Measurements from ENCODE around the gene SCO2. TPM values are rescaled to one million over a fixed set of nuclear protein-coding genes. Genes with fewer than 3 reads are reported as not detected.
A peak's percentile ranks its signal among the peaks of the same experiment; 100 is the strongest.

Gene SCO2
- total and polyA plus RNA-seq, 2 of the 13 experiments (the other 11 are each of a cell fraction or from before 2014, with no cell fraction given): 0.32 to 3.7 TPM

- TF ChIP-seq, protein P1, sequence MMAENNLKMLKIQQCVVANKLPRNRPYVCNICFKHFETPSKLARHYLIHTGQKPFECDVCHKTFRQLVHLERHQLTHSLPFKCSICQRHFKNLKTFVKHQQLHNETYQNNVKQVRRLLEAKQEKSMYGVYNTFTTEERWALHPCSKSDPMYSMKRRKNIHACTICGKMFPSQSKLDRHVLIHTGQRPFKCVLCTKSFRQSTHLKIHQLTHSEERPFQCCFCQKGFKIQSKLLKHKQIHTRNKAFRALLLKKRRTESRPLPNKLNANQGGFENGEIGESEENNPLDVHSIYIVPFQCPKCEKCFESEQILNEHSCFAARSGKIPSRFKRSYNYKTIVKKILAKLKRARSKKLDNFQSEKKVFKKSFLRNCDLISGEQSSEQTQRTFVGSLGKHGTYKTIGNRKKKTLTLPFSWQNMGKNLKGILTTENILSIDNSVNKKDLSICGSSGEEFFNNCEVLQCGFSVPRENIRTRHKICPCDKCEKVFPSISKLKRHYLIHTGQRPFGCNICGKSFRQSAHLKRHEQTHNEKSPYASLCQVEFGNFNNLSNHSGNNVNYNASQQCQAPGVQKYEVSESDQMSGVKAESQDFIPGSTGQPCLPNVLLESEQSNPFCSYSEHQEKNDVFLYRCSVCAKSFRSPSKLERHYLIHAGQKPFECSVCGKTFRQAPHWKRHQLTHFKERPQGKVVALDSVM (CRISPR knock-in tag; IDR thresholded peaks at IDR 0.05): peak; percentile 55; the same call in 1 of the 2 replicates
- TF ChIP-seq ZZZ3 (CRISPR knock-in tag; IDR thresholded peaks at IDR 0.05; ENCODE audit: borderline replicate concordance) (no peak), MEIS2 (CRISPR knock-in tag; IDR thresholded peaks at IDR 0.05) (peak; percentile 13; the same call in 1 of the 2 replicates), NFKB2 (CRISPR knock-in tag; IDR thresholded peaks at IDR 0.05; ENCODE audit: borderline replicate concordance) (no peak), ZNF12 (CRISPR knock-in tag; IDR thresholded peaks at IDR 0.05) (peak; percentile 40; the same call in 1 of the 2 replicates), ZNF563 (CRISPR knock-in tag; IDR thresholded peaks at IDR 0.05) (peak; percentile 87), SKIL (CRISPR knock-in tag; IDR thresholded peaks at IDR 0.05; ENCODE audit: borderline replicate concordance) (no peak), HHEX (CRISPR knock-in tag; IDR thresholded peaks at IDR 0.05) (no peak), HDAC1 (CRISPR knock-in tag; IDR thresholded peaks at IDR 0.05) (no peak), ZNF737 (CRISPR knock-in tag; IDR thresholded peaks at IDR 0.05; ENCODE audit: borderline replicate concordance) (0 out of 2 replicates have a peak, but pooled peaks have one; percentile 85), CBX1 (IDR thresholded peaks at IDR 0.05; ENCODE audit: low read depth) (no peak), MTA1 (CRISPR knock-in tag; IDR thresholded peaks at IDR 0.05; ENCODE audit: borderline replicate concordance) (peak; percentile 64; the same call in 1 of the 2 replicates), SAP130 (CRISPR knock-in tag; IDR thresholded peaks at IDR 0.05; ENCODE audit: low read depth) (peak; percentile 71), ZNF773 (CRISPR knock-in tag; IDR thresholded peaks at IDR 0.05; ENCODE audit: borderline replicate concordance) (0 out of 2 replicates have a peak, but pooled peaks have one; percentile 46), ZFX (CRISPR knock-in tag; IDR thresholded peaks at IDR 0.05; ENCODE audit: low read depth) (no peak), ZFAT (CRISPR knock-in tag; conservative IDR thresholded peaks at IDR 0.05) (0 out of 2 replicates have a peak, but pooled peaks have one; percentile 35), ATRX (CRISPR knock-in tag; IDR thresholded peaks at IDR 0.05; ENCODE audit: borderline replicate concordance) (no peak), BCL6 (CRISPR knock-in tag; IDR thresholded peaks at IDR 0.05) (peak; percentile 69; the same call in 1 of the 2 replicates), ZNF207 (IDR thresholded peaks at IDR 0.05; ENCODE audit: borderline replicate concordance) (no peak), EZH2 (conservative IDR thresholded peaks at IDR 0.05; ENCODE audit: low read depth, low read length) (no peak), SP2 (CRISPR knock-in tag; IDR thresholded peaks at IDR 0.05) (0 out of 2 replicates have a peak, but pooled peaks have one; percentile 25), ZNF430 (CRISPR knock-in tag; IDR thresholded peaks at IDR 0.05) (peak; percentile 66)
- TF ChIP-seq, protein P2, sequence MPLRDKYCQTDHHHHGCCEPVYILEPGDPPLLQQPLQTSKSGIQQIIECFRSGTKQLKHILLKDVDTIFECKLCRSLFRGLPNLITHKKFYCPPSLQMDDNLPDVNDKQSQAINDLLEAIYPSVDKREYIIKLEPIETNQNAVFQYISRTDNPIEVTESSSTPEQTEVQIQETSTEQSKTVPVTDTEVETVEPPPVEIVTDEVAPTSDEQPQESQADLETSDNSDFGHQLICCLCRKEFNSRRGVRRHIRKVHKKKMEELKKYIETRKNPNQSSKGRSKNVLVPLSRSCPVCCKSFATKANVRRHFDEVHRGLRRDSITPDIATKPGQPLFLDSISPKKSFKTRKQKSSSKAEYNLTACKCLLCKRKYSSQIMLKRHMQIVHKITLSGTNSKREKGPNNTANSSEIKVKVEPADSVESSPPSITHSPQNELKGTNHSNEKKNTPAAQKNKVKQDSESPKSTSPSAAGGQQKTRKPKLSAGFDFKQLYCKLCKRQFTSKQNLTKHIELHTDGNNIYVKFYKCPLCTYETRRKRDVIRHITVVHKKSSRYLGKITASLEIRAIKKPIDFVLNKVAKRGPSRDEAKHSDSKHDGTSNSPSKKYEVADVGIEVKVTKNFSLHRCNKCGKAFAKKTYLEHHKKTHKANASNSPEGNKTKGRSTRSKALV (CRISPR knock-in tag; IDR thresholded peaks at IDR 0.05): no peak
- TF ChIP-seq, protein P3, sequence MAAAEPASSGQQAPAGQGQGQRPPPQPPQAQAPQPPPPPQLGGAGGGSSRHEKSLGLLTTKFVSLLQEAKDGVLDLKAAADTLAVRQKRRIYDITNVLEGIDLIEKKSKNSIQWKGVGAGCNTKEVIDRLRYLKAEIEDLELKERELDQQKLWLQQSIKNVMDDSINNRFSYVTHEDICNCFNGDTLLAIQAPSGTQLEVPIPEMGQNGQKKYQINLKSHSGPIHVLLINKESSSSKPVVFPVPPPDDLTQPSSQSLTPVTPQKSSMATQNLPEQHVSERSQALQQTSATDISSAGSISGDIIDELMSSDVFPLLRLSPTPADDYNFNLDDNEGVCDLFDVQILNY (CRISPR knock-in tag; conservative IDR thresholded peaks at IDR 0.05): 0 out of 2 replicates have a peak, but pooled peaks have one; percentile 18
These were observed 4.6 kb upstream of the SCO2 start, which contains the start of gene TYMP (continued) for GRCh38 chr22:50529897-50530579.

All from HepG2 (cell line).